CD4-positive, alpha-beta memory T cell (primary cell): ENCODE measurements around the gene BTN1A1. TPM values are rescaled to one million over a fixed set of nuclear protein-coding genes. Genes with fewer than 3 reads are reported as not detected.

Experiments
- CTCF ChIA-PET: fragments of 350-600 bp; sonication (Branson Sonifier 250); formaldehyde crosslinking; loops from one replicate; lab custom pipeline; 2021; ENCODE audit warnings: inconsistent platforms; ENCODE audit not compliant: partially characterized antibody; lab: Charles Lee
- POLR2A ChIA-PET: fragments of 350-600 bp; sonication (Branson Sonifier 250); formaldehyde crosslinking; loops from one replicate; lab custom pipeline; 2021; ENCODE audit not compliant: partially characterized antibody; lab: Charles Lee
- DNase-seq, 5 donors: peaks; one replicate each; pipeline versions ENCODE4 v3.0.0 to v3.0.0-alpha.2; 2020 to 2022; ENCODE audit warnings: mixed read lengths in 1 of 5
- H3K27ac ChIP-seq: one replicate; pipeline ENCODE4 v1.7.0; 2013; ENCODE audit warnings: low read depth, low read length
- H3K27me3 ChIP-seq: 2 replicates; pipeline ENCODE4 v1.7.0; 2013; ENCODE audit warnings: mild to moderate bottlenecking, low read length, moderate library complexity; ENCODE audit not compliant: insufficient read depth
- H3K36me3 ChIP-seq: 2 replicates; pipeline ENCODE4 v1.7.0; 2013; ENCODE audit warnings: mild to moderate bottlenecking, low read length, moderate library complexity; ENCODE audit not compliant: insufficient read depth
- H3K4me1 ChIP-seq: 2 replicates; pipeline ENCODE4 v1.7.0; 2013; ENCODE audit warnings: mild to moderate bottlenecking, low read length, moderate library complexity; ENCODE audit not compliant: insufficient read depth
- H3K4me3 ChIP-seq, 2 donors: one replicate each; pipeline ENCODE4 v1.7.0; 2013; ENCODE audit warnings: low read length in 2 of 2, mild to moderate bottlenecking in 1 of 2
- H3K9me3 ChIP-seq, 2 donors: one replicate each; pipeline ENCODE4 v1.7.0; 2013; ENCODE audit warnings: low read length in 2 of 2, control low read depth in 1 of 2; ENCODE audit not compliant: control insufficient read depth in 1 of 2
- H3K27ac Mint-ChIP-seq, 7 donors: one replicate each; pipeline ENCODE4 v1.8.0; 2020 to 2021; ENCODE audit warnings: mixed read lengths in 7 of 7, mild to moderate bottlenecking in 6 of 7, inconsistent platforms in 3 of 7, moderate library complexity in 3 of 7
- H3K27me3 Mint-ChIP-seq, 2 donors: one replicate each; pipeline ENCODE4 v1.8.0; 2020 to 2021; ENCODE audit warnings: mixed read lengths in 2 of 2
- H3K36me3 Mint-ChIP-seq, 2 donors: one replicate each; pipeline ENCODE4 v1.8.0; 2020 to 2021; ENCODE audit warnings: mixed read lengths in 2 of 2, inconsistent platforms in 1 of 2, mild to moderate bottlenecking in 1 of 2
- H3K4me1 Mint-ChIP-seq, 4 donors: one replicate each; pipeline ENCODE4 v1.8.0; 2020 to 2021; ENCODE audit warnings: mixed read lengths in 4 of 4, mild to moderate bottlenecking in 1 of 4
- H3K4me3 Mint-ChIP-seq, 8 donors: one replicate each; pipeline ENCODE4 v1.8.0; 2020 to 2021; ENCODE audit warnings: mixed read lengths in 8 of 8, mild to moderate bottlenecking in 7 of 8, moderate library complexity in 6 of 8, inconsistent platforms in 3 of 8
- H3K9me3 Mint-ChIP-seq, 8 donors: one replicate each; pipeline ENCODE4 v1.8.0; 2020 to 2021; ENCODE audit warnings: mixed read lengths in 8 of 8, mild to moderate bottlenecking in 5 of 8, inconsistent platforms in 3 of 8, moderate library complexity in 1 of 8
- intact Hi-C: fragments of 100-400 bp; cut with micrococcal nuclease; formaldehyde crosslinking; loops from one replicate; pipeline ENCODE4 v1.15.1; 2023
- polyA plus RNA-seq, 2 donors: library from polyadenylated mRNA; unstranded; fragments of 300-500 nt; fragmentation: Illumina TruSeq; gene quantifications; one replicate each; pipeline ENCODE4 v1.2.3, GENCODE V29; 2021
- total RNA-seq, 2 experiments: library from RNA; stranded (reverse); gene quantifications; one replicate each; pipeline ENCODE4 v1.2.3, GENCODE V29; 2021

The BTN1A1 gene
- total and polyA plus RNA-seq, 4 experiments from 2014 or later: 0.08 TPM; not detected in 3

- peak overlapping the region; percentile 52 to 73 for H3K4me3 ChIP-seq
- no peaks in the 10 kb centered on the region for H3K36me3 ChIP-seq
- ChIA-PET POLR2A (interaction anchor here (0.6 to 6.1 kb wide), 57 partner anchors 8 to 1363 kb away, joined by 3 to 108 read pairs (median 5); partner anchors contain the start of genes BTN1A1, BTN2A1, BTN2A2 and BTN3A2), CTCF (interaction anchor here (0.6 to 2.1 kb wide), 13 partner anchors 10 to 299 kb away, joined by 3 to 15 read pairs (median 4); partner anchors contain the start of gene HMGN4)
- H3K4me1 ChIP-seq: peaks cover 52% of the 10 kb centered on the region
- Mint-ChIP-seq H3K4me3 (peak overlapping the region; percentile 84 to 99 (median 94)), H3K36me3 (peaks cover 14 to 20% of the 10 kb centered on the region in 2 donors), H3K4me1 (peaks cover 37 to 72% (median 53%) of the 10 kb centered on the region in 4 donors), H3K27ac (peak overlapping the region; percentile 99 to 100 (median 99)), H3K27me3 (no peaks in the 10 kb centered on the region), H3K9me3 (peaks cover 0 to 10% (median 3%) of the 10 kb centered on the region in 8 donors)
- H3K9me3 ChIP-seq: no peaks in the 10 kb centered on the region
- intact Hi-C loops: loop anchor here (1.0 to 5.0 kb wide), 9 partner anchors 16 to 132 kb away; partner anchors contain the start of gene BTN3A3
- no peaks in the 10 kb centered on the region for H3K27me3 ChIP-seq
- peak overlapping the region; percentile 81 for H3K27ac ChIP-seq
- DNase-seq: no peak
These were observed 25.6 kb upstream of the BTN1A1 start for GRCh38 chr6:26474439-26474881.

DNA sequence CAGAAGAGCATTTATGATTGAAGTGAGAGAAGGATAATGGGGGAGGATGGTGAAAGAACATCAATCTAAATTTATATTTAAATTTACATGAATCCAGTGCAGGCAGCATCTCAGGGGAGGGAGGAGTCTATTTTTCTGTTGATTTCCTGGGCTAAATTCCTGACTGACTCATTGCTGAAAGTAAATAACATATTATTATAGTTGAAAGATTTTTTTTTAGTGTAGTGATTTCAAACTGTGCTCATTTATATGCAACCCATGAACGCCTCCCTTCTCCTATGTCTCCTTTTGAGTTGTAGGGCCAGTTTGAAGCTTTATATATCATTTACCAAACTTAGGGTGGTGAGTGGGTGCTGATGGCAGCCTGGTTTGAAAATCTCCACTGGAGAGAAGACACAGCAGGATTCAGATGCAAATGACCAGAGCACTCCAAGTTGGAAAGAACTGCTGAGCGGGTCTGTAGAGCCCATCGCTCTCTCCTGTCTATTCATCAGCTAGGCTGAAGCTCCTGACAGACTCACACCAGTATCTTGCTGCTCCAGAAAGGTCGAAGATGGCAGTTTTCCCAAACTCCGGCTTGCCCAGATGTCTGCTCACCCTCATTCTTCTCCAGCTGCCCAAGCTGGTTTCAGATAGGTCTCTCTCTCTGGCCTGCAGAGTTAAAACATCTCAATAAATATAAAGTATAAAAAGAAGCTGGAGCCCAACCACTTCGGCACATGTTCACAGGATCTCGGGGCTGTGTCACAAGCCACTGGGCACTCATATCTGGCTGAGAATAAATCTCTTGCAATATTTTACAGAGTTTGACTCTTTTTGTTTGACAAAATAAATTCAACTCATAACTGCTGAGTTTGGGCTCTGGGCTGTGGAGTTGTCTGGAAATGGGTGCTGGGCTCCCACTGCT is 24.0 kb upstream of the BTN1A1 start:
- H3K27ac ChIP-seq: peak overlapping the region; percentile 81
- peak overlapping the region in 6 of 8 donors; percentile 6 to 97 (median 38) for H3K4me3 Mint-ChIP-seq

GRCh38 chr6:26476896-26477295 is 23.2 kb upstream of the BTN1A1 start:
- peaks cover 0 to 8% of the 10 kb centered on the region in 2 donors for H3K36me3 Mint-ChIP-seq
- H3K4me1 Mint-ChIP-seq: peaks cover 33 to 72% (median 50%) of the 10 kb centered on the region in 4 donors
- Histone ChIP-seq H3K27ac (peak overlapping the region; percentile 81), H3K4me3 (no peak overlapping the region), H3K4me1 (peaks cover 52% of the 10 kb centered on the region), H3K27me3 (no peaks in the 10 kb centered on the region), H3K36me3 (no peaks in the 10 kb centered on the region), H3K9me3 (no peaks in the 10 kb centered on the region)
- H3K27ac Mint-ChIP-seq: peak overlapping the region; percentile 49 to 100 (median 99)
- ChIA-PET CTCF (interaction anchor here (0.6 to 1.5 kb wide), 6 partner anchors 12 to 1627 kb away, joined by 3 read pairs; no protein-coding TSS in a partner anchor), POLR2A (interaction anchor here (0.7 to 6.1 kb wide), 7 partner anchors 8 to 281 kb away, joined by 3 to 108 read pairs (median 5); partner anchors contain the start of genes BTN3A3 and HMGN4)
- no peak for DNase-seq
- intact Hi-C loops: no loop called here
- peak overlapping the region in 4 of 8 donors; percentile 23 to 84 (median 42) for H3K4me3 Mint-ChIP-seq
- peaks cover 0 to 3% (median 0%) of the 10 kb centered on the region in 8 donors for H3K9me3 Mint-ChIP-seq
- H3K27me3 Mint-ChIP-seq: no peaks in the 10 kb centered on the region

More for the DNA sequence above, 24.0 kb upstream of the BTN1A1 start:
- Histone ChIP-seq H3K27me3 (no peaks in the 10 kb centered on the region), H3K4me3 (no peak overlapping the region), H3K4me1 (peaks cover 52% of the 10 kb centered on the region), H3K9me3 (no peaks in the 10 kb centered on the region), H3K36me3 (no peaks in the 10 kb centered on the region)
- intact Hi-C loops: loop anchor here (2.0 kb wide), 1 partner anchor 55 kb away; no protein-coding TSS in a partner anchor
- Mint-ChIP-seq H3K27ac (peak overlapping the region; percentile 89 to 100 (median 99)), H3K4me1 (peaks cover 37 to 72% (median 54%) of the 10 kb centered on the region in 4 donors), H3K27me3 (no peaks in the 10 kb centered on the region), H3K36me3 (peaks cover 8 to 12% of the 10 kb centered on the region in 2 donors), H3K9me3 (peaks cover 0 to 10% (median 3%) of the 10 kb centered on the region in 8 donors)
- POLR2A ChIA-PET: interaction anchor here (0.7 to 6.1 kb wide), 14 partner anchors 9 to 352 kb away, joined by 3 to 108 read pairs (median 6); partner anchors contain the start of genes BTN1A1, BTN3A3 and HMGN4
- CTCF ChIA-PET: interaction anchor here (0.9 to 1.5 kb wide), 4 partner anchors 11 to 57 kb away, joined by 3 read pairs; no protein-coding TSS in a partner anchor
- DNase-seq: no peak

DNA sequence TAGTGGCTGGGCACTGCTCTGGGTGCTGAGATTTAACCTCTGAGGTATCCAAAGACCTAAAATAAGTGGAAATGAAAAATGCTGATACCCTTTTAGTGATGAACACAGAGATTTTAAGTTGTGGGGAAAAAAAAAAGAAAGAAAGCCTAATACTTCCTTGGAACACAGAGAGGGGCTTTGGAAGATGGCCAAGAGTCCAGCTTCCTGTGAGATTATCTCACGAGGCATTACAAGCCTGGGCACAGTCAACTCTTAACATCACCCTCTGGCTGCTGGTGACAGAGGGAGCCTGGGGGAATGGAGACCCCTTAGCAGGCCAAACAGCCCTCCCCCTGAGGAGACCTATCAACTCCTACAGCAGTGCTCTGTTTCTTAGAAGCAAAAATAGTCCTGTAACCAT is 22.7 kb upstream of the BTN1A1 start:
- no peak for DNase-seq
- POLR2A ChIA-PET: interaction anchor here (0.9 to 6.1 kb wide), 4 partner anchors 12 to 79 kb away, joined by 3 to 108 read pairs (median 41); partner anchors contain the start of gene HMGN4
- Histone ChIP-seq H3K27me3 (no peaks in the 10 kb centered on the region), H3K4me3 (no peak overlapping the region), H3K36me3 (no peaks in the 10 kb centered on the region), H3K4me1 (peaks cover 51% of the 10 kb centered on the region), H3K9me3 (no peaks in the 10 kb centered on the region), H3K27ac (peak overlapping the region; percentile 81)
- Mint-ChIP-seq H3K27ac (peak overlapping the region; percentile 38 to 100 (median 99)), H3K4me1 (peaks cover 33 to 67% (median 48%) of the 10 kb centered on the region in 4 donors), H3K36me3 (peaks cover 0 to 8% of the 10 kb centered on the region in 2 donors), H3K27me3 (no peaks in the 10 kb centered on the region), H3K4me3 (peak overlapping the region in 1 of 8 donors; percentile 43), H3K9me3 (peaks cover 0 to 2% (median 0%) of the 10 kb centered on the region in 8 donors)
- CTCF ChIA-PET: interaction anchor here (0.6 to 1.5 kb wide), 3 partner anchors 56 to 1626 kb away, joined by 3 read pairs; no protein-coding TSS in a partner anchor
- intact Hi-C loops: no loop called here

DNA sequence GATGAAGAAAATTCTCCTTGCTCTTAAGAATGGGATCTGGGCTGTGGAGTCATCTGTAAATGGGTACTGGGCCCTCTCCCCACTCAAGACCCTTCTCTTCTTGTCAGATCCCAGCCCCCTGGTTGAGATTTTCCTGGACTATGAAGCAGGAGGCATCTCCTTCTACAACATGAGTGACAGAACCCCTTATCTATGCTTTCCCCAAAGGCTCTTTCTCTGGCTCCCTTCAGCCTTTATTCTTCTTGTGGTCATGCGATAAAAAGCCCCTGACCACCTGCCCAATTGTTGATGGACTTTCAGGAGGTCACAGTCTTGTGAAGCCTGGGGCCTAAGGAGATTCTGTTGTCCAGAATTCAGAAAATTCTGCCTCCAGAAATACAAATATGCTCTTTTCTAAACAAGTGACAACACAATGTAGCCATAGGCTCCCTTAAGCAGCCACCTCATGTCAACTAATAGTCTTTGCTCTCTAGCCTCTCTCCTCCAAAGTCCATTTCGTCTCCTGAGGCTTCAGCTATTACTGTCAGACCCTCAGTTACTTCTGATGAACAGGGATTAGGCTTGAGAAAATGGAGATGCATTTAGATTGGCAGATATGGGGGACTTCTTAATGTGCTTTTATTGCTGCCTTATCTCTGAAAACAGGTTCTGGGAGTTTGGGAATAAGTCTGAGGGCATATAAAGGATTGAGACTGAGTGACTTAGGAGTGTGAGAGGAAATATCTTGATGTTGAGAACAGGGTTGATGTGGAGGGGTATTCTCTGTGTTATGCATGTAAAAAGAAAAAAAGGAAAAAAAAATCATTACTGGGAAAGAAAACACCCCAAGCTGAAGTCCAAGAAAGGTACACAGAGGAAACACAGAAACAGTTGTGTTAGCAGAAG is 21.8 kb upstream of the BTN1A1 start:
- Mint-ChIP-seq H3K27ac (peak overlapping the region in 6 of 7 donors; percentile 12 to 99 (median 71)), H3K4me1 (peaks cover 25 to 58% (median 40%) of the 10 kb centered on the region in 4 donors), H3K27me3 (no peaks in the 10 kb centered on the region), H3K36me3 (peaks cover 0 to 8% of the 10 kb centered on the region in 2 donors), H3K9me3 (peaks cover 0 to 2% (median 0%) of the 10 kb centered on the region in 8 donors), H3K4me3 (no peak overlapping the region)
- H3K36me3 ChIP-seq: no peaks in the 10 kb centered on the region
- H3K4me3 ChIP-seq: no peak overlapping the region
- CTCF ChIA-PET: no interaction called here
- POLR2A ChIA-PET: no interaction called here
- no peak for DNase-seq
- no peaks in the 10 kb centered on the region for H3K9me3 ChIP-seq
- intact Hi-C loops: no loop called here
- no peak overlapping the region for H3K27ac ChIP-seq
- H3K27me3 ChIP-seq: no peaks in the 10 kb centered on the region
- H3K4me1 ChIP-seq: peaks cover 41% of the 10 kb centered on the region

- no peak overlapping the region for H3K4me3 ChIP-seq
- ChIA-PET POLR2A (interaction anchor here (1.1 kb wide), 1 partner anchor 23 kb away, joined by 3 read pairs; no protein-coding TSS in a partner anchor), CTCF (interaction anchor here (1.0 kb wide), 1 partner anchor 9 kb away, joined by 3 read pairs; no protein-coding TSS in a partner anchor)
- peaks cover 22 to 54% (median 35%) of the 10 kb centered on the region in 4 donors for H3K4me1 Mint-ChIP-seq
- no peak overlapping the region for H3K27ac ChIP-seq
- no peaks in the 10 kb centered on the region for H3K9me3 ChIP-seq
- H3K4me3 Mint-ChIP-seq: no peak overlapping the region
- DNase-seq: no peak
- H3K36me3 Mint-ChIP-seq: peaks cover 0 to 5% of the 10 kb centered on the region in 2 donors
- no peaks in the 10 kb centered on the region for H3K27me3 ChIP-seq
- intact Hi-C loops: no loop called here
- peaks cover 0 to 2% (median 0%) of the 10 kb centered on the region in 8 donors for H3K9me3 Mint-ChIP-seq
- H3K36me3 ChIP-seq: no peaks in the 10 kb centered on the region
- H3K27me3 Mint-ChIP-seq: no peaks in the 10 kb centered on the region
- H3K27ac Mint-ChIP-seq: peak overlapping the region in 2 of 7 donors; percentile 45 to 84
- peaks cover 40% of the 10 kb centered on the region for H3K4me1 ChIP-seq
These were observed 21.2 kb upstream of the BTN1A1 start for GRCh38 chr6:26478985-26479278.
